HEK293 (cell line): ENCODE data around the gene AGPAT4.

Source experiments
- CTCF ChIA-PET: fragments of 350-600 bp; formaldehyde crosslinking; extraction: SDS; loops from one replicate; lab custom pipeline; 2021; ENCODE audit warnings: antibody characterized with exemption; lab: Yijun Ruan, JAX
- POLR2A ChIA-PET: fragments of 300-600 bp; formaldehyde crosslinking; extraction: SDS; loops from one replicate; lab custom pipeline; 2020; ENCODE audit warnings: antibody characterized with exemption, inconsistent platforms; lab: Yijun Ruan, JAX
- H3K27ac ChIP-seq: fragments of 200-500 bp; sonication (Bioruptor generic); 2 replicates; pipeline ENCODE4 v1.5.1; 2014; ENCODE audit warnings: low read depth, low read length, control low read depth, inconsistent platforms; ENCODE audit errors: extremely low read depth
- H3K36me3 ChIP-seq, 2 experiments: fragments of 200-500 bp in 1 of 2; sonication (Bioruptor generic) in 1 of 2; 1 replicate in 1 of 2; 2 replicates in 1 of 2; pipeline ENCODE4 v1.5.1; 2014 to 2017; ENCODE audit warnings: inconsistent platforms in 2 of 2, low read length in 2 of 2; ENCODE audit not compliant: control insufficient read depth in 2 of 2, insufficient read depth in 1 of 2
- H3K4me1 ChIP-seq: fragments of 200-500 bp; sonication (Bioruptor generic); 2 replicates; pipeline ENCODE4 v1.5.1; 2014; ENCODE audit warnings: mild to moderate bottlenecking, low read length, inconsistent platforms; ENCODE audit not compliant: control insufficient read depth, insufficient read depth
- H3K4me3 ChIP-seq: 2 replicates; pipeline ENCODE4 v1.5.1; 2011; ENCODE audit warnings: low read depth, mild to moderate bottlenecking, control low read depth, low read length, moderate library complexity
- H3K9me3 ChIP-seq: fragments of 200-500 bp; sonication (Bioruptor generic); 2 replicates; pipeline ENCODE4 v1.5.1; 2014; ENCODE audit warnings: low read depth, low read length, inconsistent platforms; ENCODE audit not compliant: control insufficient read depth, insufficient read depth
- EGR2 ChIP-seq: fragments of 450-650 bp; formaldehyde crosslinking; IDR thresholded peaks from 2 replicates; pipeline ENCODE4 v1.5.1; 2016; ENCODE audit warnings: low read depth, missing biosample characterization, missing genetic modification characterization
- HOXC10 ChIP-seq: sonication (generic); formaldehyde crosslinking; IDR thresholded peaks from 2 replicates; pipeline ENCODE4 v1.8.1; 2023; ENCODE audit warnings: mild to moderate bottlenecking, missing genetic modification reagents
- KLF9 ChIP-seq: fragments of 450-650 bp; formaldehyde crosslinking; IDR thresholded peaks from 2 replicates; pipeline ENCODE4 v1.5.1; 2016; ENCODE audit warnings: missing biosample characterization, missing genetic modification characterization, low read depth
- MEIS1 ChIP-seq: sonication (generic); formaldehyde crosslinking; IDR thresholded peaks from 2 replicates; pipeline ENCODE4 v1.8.1; 2022; ENCODE audit warnings: missing genetic modification reagents, mild to moderate bottlenecking, borderline replicate concordance
- MZF1 ChIP-seq: fragments of 450-650 bp; formaldehyde crosslinking; IDR thresholded peaks from 2 replicates; pipeline ENCODE4 v1.5.1; 2017; ENCODE audit warnings: missing biosample characterization, missing genetic modification characterization, borderline replicate concordance
- PBX3 ChIP-seq: sonication (generic); formaldehyde crosslinking; IDR thresholded peaks from 2 replicates; pipeline ENCODE4 v1.8.1; 2022; ENCODE audit warnings: mild to moderate bottlenecking, moderate library complexity, missing genetic modification reagents
- SCRT2 ChIP-seq: fragments of 450-650 bp; formaldehyde crosslinking; IDR thresholded peaks from 2 replicates; pipeline ENCODE4 v1.5.1; 2016; ENCODE audit warnings: missing biosample characterization, missing genetic modification characterization
- TSHZ1 ChIP-seq: fragments of 450-650 bp; formaldehyde crosslinking; IDR thresholded peaks from 2 replicates; pipeline ENCODE4 v1.5.1; 2016; ENCODE audit warnings: missing biosample characterization, missing genetic modification characterization, borderline replicate concordance
- ZFHX2 ChIP-seq: fragments of 450-650 bp; formaldehyde crosslinking; conservative IDR thresholded peaks from 2 replicates; pipeline ENCODE4 v1.5.1; 2016; ENCODE audit warnings: missing biosample characterization, missing genetic modification characterization
- ZFP3 ChIP-seq: fragments of 450-650 bp; formaldehyde crosslinking; IDR thresholded peaks from 2 replicates; pipeline ENCODE4 v1.5.1; 2016; ENCODE audit warnings: low read depth, missing biosample characterization, missing genetic modification characterization
- ZFP41 ChIP-seq: fragments of 450-650 bp; formaldehyde crosslinking; IDR thresholded peaks from 2 replicates; pipeline ENCODE4 v1.5.1; 2016; ENCODE audit warnings: missing biosample characterization, missing genetic modification characterization, borderline replicate concordance
- ZNF10 ChIP-seq: fragments of 450-650 bp; formaldehyde crosslinking; IDR thresholded peaks from 2 replicates; pipeline ENCODE4 v1.5.1; 2017; ENCODE audit warnings: missing biosample characterization, missing genetic modification characterization
- ZNF112 ChIP-seq: fragments of 450-650 bp; formaldehyde crosslinking; IDR thresholded peaks from 2 replicates; pipeline ENCODE4 v1.5.0; 2017; ENCODE audit warnings: missing biosample characterization, missing genetic modification characterization
- ZNF146 ChIP-seq: fragments of 450-650 bp; formaldehyde crosslinking; IDR thresholded peaks from 2 replicates; pipeline ENCODE4 v1.5.1; 2016; ENCODE audit warnings: missing biosample characterization, missing genetic modification characterization
- ZNF19 ChIP-seq: fragments of 450-650 bp; formaldehyde crosslinking; IDR thresholded peaks from 2 replicates; pipeline ENCODE4; 2016; ENCODE audit warnings: missing biosample characterization, missing genetic modification characterization, low read depth
- ZNF211 ChIP-seq: fragments of 450-650 bp; formaldehyde crosslinking; IDR thresholded peaks from 2 replicates; pipeline ENCODE4 v1.5.1; 2016; ENCODE audit warnings: low read depth, missing biosample characterization, missing genetic modification characterization
- ZNF24 ChIP-seq: fragments of 450-650 bp; formaldehyde crosslinking; IDR thresholded peaks from 2 replicates; pipeline ENCODE4 v1.5.1; 2016; ENCODE audit warnings: missing biosample characterization, missing genetic modification characterization
- ZNF26 ChIP-seq: fragments of 450-650 bp; formaldehyde crosslinking; IDR thresholded peaks from 2 replicates; pipeline ENCODE4 v1.5.1; 2016; ENCODE audit warnings: missing biosample characterization, missing genetic modification characterization
- ZNF350 ChIP-seq: fragments of 450-650 bp; formaldehyde crosslinking; IDR thresholded peaks from 2 replicates; pipeline ENCODE4 v1.5.0; 2017; ENCODE audit warnings: missing biosample characterization, mild to moderate bottlenecking, missing genetic modification characterization
- ZNF366 ChIP-seq: fragments of 450-650 bp; formaldehyde crosslinking; conservative IDR thresholded peaks from 2 replicates; pipeline ENCODE4 v1.5.1; 2016; ENCODE audit warnings: missing biosample characterization, missing genetic modification characterization
- ZNF391 ChIP-seq: fragments of 450-650 bp; formaldehyde crosslinking; IDR thresholded peaks from 2 replicates; pipeline ENCODE4 v1.5.1; 2016; ENCODE audit warnings: low read depth, missing biosample characterization, missing genetic modification characterization, borderline replicate concordance
- ZNF521 ChIP-seq: fragments of 450-650 bp; formaldehyde crosslinking; IDR thresholded peaks from 2 replicates; pipeline ENCODE4 v1.5.1; 2017; ENCODE audit warnings: missing biosample characterization, mild to moderate bottlenecking, missing genetic modification characterization
- ZNF529 ChIP-seq: fragments of 450-650 bp; formaldehyde crosslinking; IDR thresholded peaks from 2 replicates; pipeline ENCODE4 v1.5.1; 2017; ENCODE audit warnings: missing genetic modification characterization, missing biosample characterization; ENCODE audit not compliant: insufficient replicate concordance
- ZNF544 ChIP-seq: fragments of 450-650 bp; formaldehyde crosslinking; IDR thresholded peaks from 2 replicates; pipeline ENCODE4 v1.5.0; 2017; ENCODE audit warnings: missing biosample characterization, missing genetic modification characterization
- ZNF704 ChIP-seq: fragments of 450-650 bp; formaldehyde crosslinking; IDR thresholded peaks from 2 replicates; pipeline ENCODE4 v1.5.1; 2016; ENCODE audit warnings: missing biosample characterization, missing genetic modification characterization
- ZSCAN23 ChIP-seq: fragments of 450-650 bp; formaldehyde crosslinking; IDR thresholded peaks from 2 replicates; pipeline ENCODE4 v1.5.1; 2016; ENCODE audit warnings: missing biosample characterization, missing genetic modification characterization
- ZSCAN30 ChIP-seq: fragments of 450-650 bp; IDR thresholded peaks from 2 replicates; pipeline ENCODE4 v1.5.1; 2018; ENCODE audit warnings: missing biosample characterization, mild to moderate bottlenecking, missing genetic modification characterization, moderate library complexity

Gene AGPAT4

GRCh38 chr6:161292650-161293281, 18.9 kb upstream of the AGPAT4 start (continued):
- TF ChIP-seq ZNF544 (tag by site-specific recombination), result no peak
- no peak for TF ChIP-seq MEIS1 (CRISPR knock-in tag)

- TF ChIP-seq ZNF521 (tag by site-specific recombination) (no peak), ZNF19 (tag by site-specific recombination) (no peak), ZSCAN23 (tag by site-specific recombination) (no peak), MZF1 (tag by site-specific recombination) (no peak), ZNF391 (tag by site-specific recombination) (no peak), SCRT2 (no peak)
- CTCF ChIA-PET, result no interaction called here
- Histone ChIP-seq H3K27ac (no peak overlapping the region), H3K4me1 (no peaks in the 10 kb centered on the region), H3K9me3 (no peaks in the 10 kb centered on the region), H3K36me3 (no peaks in the 10 kb centered on the region), H3K4me3 (no peak overlapping the region)
- POLR2A ChIA-PET, result no interaction called here
These were observed 18.3 kb upstream of the AGPAT4 start for GRCh38 chr6:161292145-161292544.

GRCh38 chr6:161290751-161291150, 16.9 kb upstream of the AGPAT4 start:
- no peaks in the 10 kb centered on the region for H3K4me1 ChIP-seq
- CTCF ChIA-PET, result interaction anchor here (0.6 kb wide), 1 partner anchor 37 kb away, joined by 3 read pairs; no protein-coding TSS in a partner anchor

More at GRCh38 chr6:161290751-161291150, 16.9 kb upstream of the AGPAT4 start:
- H3K36me3 ChIP-seq, result no peaks in the 10 kb centered on the region
- H3K4me3 ChIP-seq, result no peak overlapping the region
- POLR2A ChIA-PET, result no interaction called here
- H3K27ac ChIP-seq, result no peak overlapping the region
- TF ChIP-seq ZNF146 (tag by site-specific recombination) (no peak), ZNF10 (no peak), ZNF112 (tag by site-specific recombination) (no peak), TSHZ1 (tag by site-specific recombination) (no peak), ZNF704 (tag by site-specific recombination) (no peak), HOXC10 (CRISPR knock-in tag) (no peak), KLF9 (tag by site-specific recombination) (no peak), ZNF211 (tag by site-specific recombination) (no peak), PBX3 (CRISPR knock-in tag) (no peak), ZNF529 (tag by site-specific recombination) (no peak), ZNF350 (no peak), EGR2 (tag by site-specific recombination) (no peak), ZNF26 (tag by site-specific recombination) (no peak), ZFHX2 (tag by site-specific recombination) (no peak), ZFP3 (tag by site-specific recombination) (no peak), ZNF366 (tag by site-specific recombination) (no peak), ZNF24 (tag by site-specific recombination) (no peak), ZFP41 (tag by site-specific recombination) (no peak), ZSCAN30 (tag by site-specific recombination) (no peak)
- no peaks in the 10 kb centered on the region for H3K9me3 ChIP-seq
